ENCODE results near the gene RIMS1. TPM values are rescaled to one million over a fixed set of nuclear protein-coding genes. Genes with fewer than 3 reads are reported as not detected.

The RIMS1 gene
- total RNA-seq, 4 donors from 2014 or later = 0.17 to 0.89 (median 0.44) TPM

DNA sequence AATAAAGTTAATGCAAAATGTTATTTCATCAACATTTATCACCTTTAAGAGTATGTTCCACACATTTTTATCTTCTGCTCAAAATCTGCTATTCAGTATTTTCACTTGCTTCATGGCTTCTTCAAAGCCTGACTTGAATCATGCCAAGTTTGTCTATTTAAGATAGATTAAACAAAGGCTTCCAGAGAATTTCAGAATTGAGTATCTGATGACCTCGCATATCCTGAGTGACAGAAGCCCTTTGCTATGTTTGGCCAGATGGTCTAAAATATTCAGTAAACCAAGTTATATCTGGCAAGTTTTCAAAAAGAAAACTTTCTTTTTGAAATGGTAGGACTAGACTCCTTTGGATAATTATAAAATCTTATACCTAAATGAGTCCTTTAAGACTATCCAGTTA lies 386.6 kb downstream of the RIMS1 start:
- WGBS, 2 donors = 66 to 71% methylated on average over 1 of the region's 1 CpG

DNA sequence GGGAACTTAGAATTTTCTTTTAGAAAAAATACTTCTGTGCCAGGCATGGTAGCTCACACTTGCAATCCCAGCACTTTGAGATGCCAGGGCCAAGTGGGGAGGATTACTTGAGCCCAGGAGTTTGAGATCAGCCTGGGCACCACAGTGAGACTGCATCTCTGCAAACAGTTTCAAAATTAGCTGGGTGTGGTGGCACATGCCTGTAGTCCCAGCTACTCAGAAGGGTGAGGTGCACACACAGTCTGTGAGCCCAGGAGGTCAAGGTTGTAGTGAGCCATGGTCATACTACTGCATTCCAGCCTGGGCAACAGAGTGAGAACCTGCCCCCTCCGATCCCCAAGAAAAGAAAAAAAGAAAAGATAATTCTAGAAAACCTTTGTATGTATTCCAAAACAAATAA lies 389.5 kb downstream of the RIMS1 start:
- Histone ChIP-seq H3K36me3 (no peaks in the 10 kb centered on the region), H3K9me3 (no peaks in the 10 kb centered on the region), H3K4me1 (no peaks in the 10 kb centered on the region), H3K27ac (no peak overlapping the region), H3K27me3 (no peaks in the 10 kb centered on the region), H3K4me3 (replicated peaks in 1 of 3) (no peak overlapping the region)
- DNase-seq = no peak
- TF ChIP-seq, protein P1, sequence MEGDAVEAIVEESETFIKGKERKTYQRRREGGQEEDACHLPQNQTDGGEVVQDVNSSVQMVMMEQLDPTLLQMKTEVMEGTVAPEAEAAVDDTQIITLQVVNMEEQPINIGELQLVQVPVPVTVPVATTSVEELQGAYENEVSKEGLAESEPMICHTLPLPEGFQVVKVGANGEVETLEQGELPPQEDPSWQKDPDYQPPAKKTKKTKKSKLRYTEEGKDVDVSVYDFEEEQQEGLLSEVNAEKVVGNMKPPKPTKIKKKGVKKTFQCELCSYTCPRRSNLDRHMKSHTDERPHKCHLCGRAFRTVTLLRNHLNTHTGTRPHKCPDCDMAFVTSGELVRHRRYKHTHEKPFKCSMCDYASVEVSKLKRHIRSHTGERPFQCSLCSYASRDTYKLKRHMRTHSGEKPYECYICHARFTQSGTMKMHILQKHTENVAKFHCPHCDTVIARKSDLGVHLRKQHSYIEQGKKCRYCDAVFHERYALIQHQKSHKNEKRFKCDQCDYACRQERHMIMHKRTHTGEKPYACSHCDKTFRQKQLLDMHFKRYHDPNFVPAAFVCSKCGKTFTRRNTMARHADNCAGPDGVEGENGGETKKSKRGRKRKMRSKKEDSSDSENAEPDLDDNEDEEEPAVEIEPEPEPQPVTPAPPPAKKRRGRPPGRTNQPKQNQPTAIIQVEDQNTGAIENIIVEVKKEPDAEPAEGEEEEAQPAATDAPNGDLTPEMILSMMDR (IDR thresholded peaks at IDR 0.05) = no peak
- no peak for TF ChIP-seq POLR2A (IDR thresholded peaks at IDR 0.05)
- intact Hi-C loops (cut with DNase I) = no loop called here
- 84 to 86% methylated on average over 1 of the region's 1 CpG for WGBS, 2 donors

More for the DNA sequence above, 386.6 kb downstream of the RIMS1 start:
- no peaks in the 10 kb centered on the region for H3K9me3 ChIP-seq
- H3K27ac ChIP-seq = no peak overlapping the region
- TF ChIP-seq, protein P1 (IDR thresholded peaks at IDR 0.05) = no peak
- no peak for TF ChIP-seq POLR2A (IDR thresholded peaks at IDR 0.05)
- H3K27me3 ChIP-seq = no peaks in the 10 kb centered on the region
- no peaks in the 10 kb centered on the region for H3K36me3 ChIP-seq
- H3K4me3 ChIP-seq (replicated peaks in 1 of 3) = no peak overlapping the region
- no peak for DNase-seq
- H3K4me1 ChIP-seq = no peaks in the 10 kb centered on the region
- intact Hi-C loops (cut with DNase I) = no loop called here

DNA sequence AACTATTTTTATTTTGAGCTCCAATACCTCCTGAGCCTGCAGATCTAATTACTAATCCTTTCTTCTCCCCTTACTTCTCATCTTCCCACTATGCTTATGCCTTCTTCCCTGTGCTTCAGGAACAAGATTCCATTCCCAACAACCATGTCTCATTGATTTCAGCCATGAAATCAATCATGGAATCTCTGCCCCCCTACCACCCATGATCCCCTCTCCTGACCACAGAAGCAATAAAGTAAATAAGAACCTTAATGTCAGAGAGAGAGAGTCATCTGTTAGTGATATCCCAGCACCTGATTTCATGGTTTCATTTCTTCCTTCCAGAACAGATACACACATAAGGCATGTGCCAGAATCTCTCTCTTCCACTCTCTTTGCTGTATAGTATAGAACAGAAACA lies 395.9 kb downstream of the RIMS1 start:
- no peaks in the 10 kb centered on the region for H3K36me3 ChIP-seq
- no peak for DNase-seq
- no peaks in the 10 kb centered on the region for H3K4me1 ChIP-seq
- H3K9me3 ChIP-seq = no peaks in the 10 kb centered on the region
- intact Hi-C loops (cut with DNase I) = no loop called here
- no peak overlapping the region for H3K4me3 ChIP-seq (replicated peaks in 1 of 3)
- H3K27me3 ChIP-seq = no peaks in the 10 kb centered on the region
- no peak overlapping the region for H3K27ac ChIP-seq
- no peak for TF ChIP-seq POLR2A (IDR thresholded peaks at IDR 0.05)
- TF ChIP-seq, protein P1 (IDR thresholded peaks at IDR 0.05) = no peak

DNA sequence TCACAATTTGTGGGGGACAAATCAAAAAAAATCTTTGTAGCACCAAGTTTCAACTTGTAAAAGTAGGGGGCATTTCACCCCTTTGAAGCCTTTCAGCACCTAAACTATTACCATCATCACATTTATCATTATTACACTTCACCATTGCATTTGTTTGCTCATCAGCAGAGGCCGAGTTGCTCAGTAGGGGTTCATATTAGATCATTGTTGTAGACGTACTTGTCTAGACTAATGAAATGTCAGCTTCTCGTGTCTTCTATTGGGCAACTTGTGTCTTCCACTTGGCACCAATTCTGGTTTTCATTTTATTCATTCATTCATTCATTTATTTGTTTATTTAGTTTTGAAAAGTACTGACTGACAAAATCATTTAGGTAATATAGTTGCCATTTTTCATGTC lies 397.2 kb downstream of the RIMS1 start:
- no peaks in the 10 kb centered on the region for H3K4me1 ChIP-seq
- H3K36me3 ChIP-seq = no peaks in the 10 kb centered on the region
- no peak overlapping the region for H3K27ac ChIP-seq
- no peaks in the 10 kb centered on the region for H3K9me3 ChIP-seq
- DNase-seq = no peak
- TF ChIP-seq POLR2A (IDR thresholded peaks at IDR 0.05) = no peak
- WGBS, 2 donors = 83 to 85% methylated on average over 3 of the region's 3 CpGs
- no peak overlapping the region for H3K4me3 ChIP-seq (replicated peaks in 1 of 3)
- intact Hi-C loops (cut with DNase I) = no loop called here
- no peaks in the 10 kb centered on the region for H3K27me3 ChIP-seq

DNA sequence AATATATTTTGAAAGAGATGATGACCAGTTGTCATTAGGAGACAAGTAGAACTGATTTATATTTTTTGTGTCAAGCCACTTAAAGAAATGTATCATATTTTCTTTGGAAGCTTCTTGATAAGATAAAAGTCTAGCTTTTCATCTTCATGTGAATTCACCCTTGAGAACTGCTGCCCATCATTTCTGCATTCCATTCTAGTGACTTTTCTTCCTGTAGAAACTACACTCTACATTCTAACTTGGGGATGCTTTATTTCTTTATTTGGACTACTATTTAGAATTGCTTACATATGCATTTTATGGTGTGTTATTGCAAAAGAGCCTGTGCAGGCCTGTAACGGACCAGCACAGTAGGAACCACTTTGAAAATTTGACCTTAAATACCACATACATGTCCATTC lies 400.6 kb downstream of the RIMS1 start:
- Histone ChIP-seq H3K27ac (no peak overlapping the region), H3K4me3 (replicated peaks in 1 of 3) (no peak overlapping the region), H3K4me1 (no peaks in the 10 kb centered on the region), H3K36me3 (no peaks in the 10 kb centered on the region), H3K9me3 (no peaks in the 10 kb centered on the region), H3K27me3 (no peaks in the 10 kb centered on the region)
- intact Hi-C loops (cut with DNase I) = no loop called here
- no peak for DNase-seq
- 72 to 78% methylated on average over 1 of the region's 1 CpG for WGBS, 2 donors
- TF ChIP-seq, protein P1 (IDR thresholded peaks at IDR 0.05) = no peak
- no peak for TF ChIP-seq POLR2A (IDR thresholded peaks at IDR 0.05)

DNA sequence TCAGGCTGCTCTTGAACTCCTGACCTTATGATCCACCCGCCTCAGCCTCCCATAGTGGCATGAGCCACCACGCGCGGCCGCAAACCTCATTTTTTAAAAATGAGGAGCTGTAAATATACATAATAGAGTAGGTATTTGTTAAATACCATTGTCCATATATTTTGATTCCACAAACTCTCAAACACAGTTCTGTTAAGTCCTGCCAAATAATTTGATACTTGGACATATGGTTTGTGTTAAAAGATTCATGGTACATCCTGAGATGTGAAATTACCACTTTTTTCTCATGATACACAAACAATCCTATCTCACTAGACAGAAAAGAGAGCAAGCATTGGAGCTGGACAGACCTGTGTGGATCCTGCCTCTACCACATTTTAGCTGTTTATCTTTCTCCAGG lies 401.5 kb downstream of the RIMS1 start:
- intact Hi-C loops (cut with DNase I) = no loop called here
- TF ChIP-seq POLR2A (IDR thresholded peaks at IDR 0.05) = no peak
- TF ChIP-seq, protein P1 (IDR thresholded peaks at IDR 0.05) = no peak
- H3K9me3 ChIP-seq = no peaks in the 10 kb centered on the region
- no peaks in the 10 kb centered on the region for H3K36me3 ChIP-seq
- no peaks in the 10 kb centered on the region for H3K27me3 ChIP-seq
- H3K27ac ChIP-seq = no peak overlapping the region
- no peak for DNase-seq
- 86 to 97% methylated on average over 5 of the region's 5 CpGs for WGBS, 2 donors
- no peaks in the 10 kb centered on the region for H3K4me1 ChIP-seq
- no peak overlapping the region for H3K4me3 ChIP-seq (replicated peaks in 1 of 3)
